SK-N-SH treated with all-trans-retinoic acid at 6 μM for 48 hours (cell line): ENCODE measurements around the gene USF3.

Source experiments
- CREB5 ChIP-seq: fragments of 250-450 bp; sonication (Bioruptor Pico); IDR thresholded peaks from 2 replicates; pipeline ENCODE4 v1.5.1; 2020; ENCODE audit warnings: low read depth, mild to moderate bottlenecking, moderate library complexity
- CSRNP3 ChIP-seq: fragments of 250-450 bp; sonication (Bioruptor Pico); IDR thresholded peaks from 2 replicates; pipeline ENCODE4 v1.5.1; 2021; ENCODE audit warnings: mild to moderate bottlenecking, moderate library complexity
- ESRRG ChIP-seq: fragments of 250-450 bp; sonication (Bioruptor Pico); IDR thresholded peaks from 2 replicates; pipeline ENCODE4 v1.6.1; 2021; ENCODE audit warnings: mild to moderate bottlenecking
- GLIS3 ChIP-seq: fragments of 250-450 bp; sonication (Bioruptor Pico); IDR thresholded peaks from 2 replicates; pipeline ENCODE4 v1.5.0; 2020; ENCODE audit warnings: mild to moderate bottlenecking, moderate library complexity
- PPARA ChIP-seq: fragments of 250-450 bp; sonication (Bioruptor Pico); IDR thresholded peaks from 2 replicates; pipeline ENCODE4 v1.5.0; 2020; ENCODE audit warnings: mild to moderate bottlenecking, borderline replicate concordance
- SNAI2 ChIP-seq: fragments of 250-450 bp; sonication (Bioruptor Pico); IDR thresholded peaks from 2 replicates; pipeline ENCODE4 v1.5.0; 2020; ENCODE audit warnings: mild to moderate bottlenecking, moderate library complexity
- ZFP3 ChIP-seq: fragments of 250-450 bp; sonication (Bioruptor Pico); IDR thresholded peaks from 2 replicates; pipeline ENCODE4 v1.5.0; 2020; ENCODE audit warnings: mild to moderate bottlenecking, moderate library complexity
- ZFP30 ChIP-seq: fragments of 450-650 bp; formaldehyde crosslinking; IDR thresholded peaks from 2 replicates; pipeline ENCODE4 v1.5.0; 2022; ENCODE audit warnings: mild to moderate bottlenecking, moderate library complexity
- ZNF70 ChIP-seq: fragments of 450-650 bp; formaldehyde crosslinking; IDR thresholded peaks from 2 replicates; pipeline ENCODE4 v1.5.0; 2020; ENCODE audit warnings: mild to moderate bottlenecking, moderate library complexity
- TF ChIP-seq, protein P1 (sequence below): fragments of 250-450 bp; sonication (Bioruptor Pico); IDR thresholded peaks from 2 replicates; pipeline ENCODE4 v1.8.0; 2020; ENCODE audit warnings: mild to moderate bottlenecking, moderate library complexity, borderline replicate concordance

DNA sequence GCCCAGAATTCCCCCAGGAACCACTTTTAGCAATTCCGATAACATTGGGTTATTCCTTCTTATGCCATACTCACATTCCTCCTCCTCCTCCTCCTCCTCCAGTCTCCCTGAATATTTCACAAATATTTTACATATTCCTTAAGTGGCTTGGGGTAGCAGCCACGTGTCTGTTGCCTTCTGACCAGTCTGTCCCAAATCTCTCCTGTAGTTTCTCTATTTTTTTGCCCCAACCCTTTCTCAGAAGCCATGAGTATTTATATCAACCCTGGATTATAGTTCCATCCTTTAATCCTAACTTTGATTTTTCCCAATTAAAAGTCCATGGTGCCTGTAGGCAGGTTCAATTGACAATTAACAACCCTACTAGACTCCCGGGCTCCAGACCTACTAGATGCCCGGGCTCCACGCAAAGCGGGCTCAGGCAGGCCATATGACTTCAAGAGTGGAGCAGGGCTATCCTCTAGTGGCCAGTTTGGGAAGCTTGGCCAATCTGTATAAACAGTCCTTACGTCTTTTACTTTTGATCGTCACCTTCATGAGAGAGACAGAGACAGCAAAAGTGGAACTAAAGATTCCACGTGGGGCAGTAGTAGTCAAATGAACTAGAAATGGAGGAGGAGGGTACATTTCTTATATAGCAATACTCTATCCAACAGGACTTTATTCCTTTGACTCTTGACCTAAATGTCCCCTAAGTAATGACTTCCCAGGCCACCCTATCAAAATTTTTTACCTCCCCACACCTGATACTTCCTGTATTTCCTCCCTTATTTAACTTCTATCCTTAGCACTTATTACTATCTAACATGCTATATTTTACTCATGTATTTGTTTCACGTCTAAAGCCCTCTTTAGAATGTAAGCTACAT, 69.7 kb downstream of the USF3 start:
- TF ChIP-seq, protein P1, sequence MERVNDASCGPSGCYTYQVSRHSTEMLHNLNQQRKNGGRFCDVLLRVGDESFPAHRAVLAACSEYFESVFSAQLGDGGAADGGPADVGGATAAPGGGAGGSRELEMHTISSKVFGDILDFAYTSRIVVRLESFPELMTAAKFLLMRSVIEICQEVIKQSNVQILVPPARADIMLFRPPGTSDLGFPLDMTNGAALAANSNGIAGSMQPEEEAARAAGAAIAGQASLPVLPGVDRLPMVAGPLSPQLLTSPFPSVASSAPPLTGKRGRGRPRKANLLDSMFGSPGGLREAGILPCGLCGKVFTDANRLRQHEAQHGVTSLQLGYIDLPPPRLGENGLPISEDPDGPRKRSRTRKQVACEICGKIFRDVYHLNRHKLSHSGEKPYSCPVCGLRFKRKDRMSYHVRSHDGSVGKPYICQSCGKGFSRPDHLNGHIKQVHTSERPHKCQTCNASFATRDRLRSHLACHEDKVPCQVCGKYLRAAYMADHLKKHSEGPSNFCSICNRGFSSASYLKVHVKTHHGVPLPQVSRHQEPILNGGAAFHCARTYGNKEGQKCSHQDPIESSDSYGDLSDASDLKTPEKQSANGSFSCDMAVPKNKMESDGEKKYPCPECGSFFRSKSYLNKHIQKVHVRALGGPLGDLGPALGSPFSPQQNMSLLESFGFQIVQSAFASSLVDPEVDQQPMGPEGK (CRISPR knock-in tag), result no peak
- TF ChIP-seq ZFP30 (CRISPR knock-in tag) (no peak), GLIS3 (CRISPR knock-in tag) (no peak), CREB5 (CRISPR knock-in tag) (no peak), ZFP3 (CRISPR knock-in tag) (no peak), ZNF70 (CRISPR knock-in tag) (no peak), PPARA (CRISPR knock-in tag) (no peak), SNAI2 (CRISPR knock-in tag) (no peak), CSRNP3 (CRISPR knock-in tag) (no peak), ESRRG (no peak)
